Upper lobe of left lung (tissue), 4 donors: ENCODE data around the gene LINC00632.

Experiments
- CTCF ChIP-seq, 6 experiments: fragments of 450-650 bp in 4 of 6; fragments of 200-600 bp in 2 of 6; sonication (generic) in 2 of 6; IDR thresholded peaks; one replicate each; pipeline ENCODE4 v1.5.1; 2016 to 2019; ENCODE audit warnings: antibody characterized with exemption in 6 of 6
- POLR2A ChIP-seq, 4 donors: fragments of 450-650 bp; IDR thresholded peaks; one replicate each; pipeline ENCODE4 v1.5.1; 2016 to 2017; ENCODE audit warnings: antibody characterized with exemption in 4 of 4, mild to moderate bottlenecking in 2 of 4

GRCh38 chrX:140733766-140734342, 24.3 kb downstream of the LINC00632 start:
- TF ChIP-seq CTCF (IDR thresholded peaks at IDR 0.05) (peak; percentile 28 to 63 (median 46)), POLR2A (IDR thresholded peaks at IDR 0.05) (no peak)
